ENCODE measurements around the gene KCNK7. TPM values are rescaled to one million over a fixed set of nuclear protein-coding genes. Genes with fewer than 3 reads are reported as not detected.

The KCNK7 gene
- polyA plus RNA-seq, 3 donors, result 0.20 to 4.4 (median 3.2) TPM

- no peak overlapping the region for H3K27ac ChIP-seq (ENCODE audit: low read depth, low read length)
- 75 to 82% (median 81%) methylated on average over 3 of the region's 3 CpGs for WGBS, 3 donors
These were observed 469 bp downstream of the KCNK7 start for GRCh38 chr11:65595131-65595530.

- no peak overlapping the region for H3K27ac ChIP-seq (ENCODE audit: low read depth, low read length)
These were observed 1.8 kb downstream of the KCNK7 start for GRCh38 chr11:65593518-65594414.

DNA sequence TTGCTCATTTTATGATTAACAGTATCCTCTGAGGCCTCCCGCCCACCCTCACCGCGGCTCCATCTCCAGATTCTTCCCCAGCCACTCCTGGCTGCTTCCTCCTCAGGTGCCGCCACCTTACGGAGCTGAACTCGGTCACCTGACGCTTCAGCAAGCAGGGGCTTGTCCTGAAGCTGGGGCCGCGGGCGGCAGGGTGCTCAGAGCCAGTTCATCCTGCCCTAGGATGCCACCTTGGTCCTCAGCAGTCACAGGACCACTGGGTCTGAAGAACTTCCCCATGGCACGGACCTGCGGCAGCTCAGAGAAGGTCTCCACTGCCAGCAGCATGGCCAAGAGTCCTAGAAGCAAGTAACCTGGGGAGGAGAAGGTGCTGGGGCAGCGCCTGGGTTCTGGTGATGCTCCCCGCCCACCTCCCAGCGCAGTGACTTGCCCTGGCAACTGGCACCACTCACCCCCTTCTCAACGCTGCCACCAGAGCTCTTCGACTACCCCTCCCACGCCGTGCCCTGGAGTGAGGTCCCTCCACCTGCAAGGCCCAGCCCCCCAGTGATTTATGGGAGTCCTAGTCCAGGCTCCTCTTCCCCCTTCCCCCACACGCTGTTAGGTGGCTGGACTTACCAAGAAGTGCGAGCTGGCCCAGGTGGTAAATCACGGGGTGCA lies 2.6 kb downstream of the KCNK7 start:
- no peak overlapping the region for H3K27ac ChIP-seq (ENCODE audit: low read depth, low read length)
- 78 to 89% (median 85%) methylated on average over 22 of the region's 22 CpGs for WGBS, 3 donors

More at GRCh38 chr11:65593518-65594414, 1.8 kb downstream of the KCNK7 start:
- 80 to 84% (median 83%) methylated on average over 26 of the region's 26 CpGs for WGBS, 3 donors

DNA sequence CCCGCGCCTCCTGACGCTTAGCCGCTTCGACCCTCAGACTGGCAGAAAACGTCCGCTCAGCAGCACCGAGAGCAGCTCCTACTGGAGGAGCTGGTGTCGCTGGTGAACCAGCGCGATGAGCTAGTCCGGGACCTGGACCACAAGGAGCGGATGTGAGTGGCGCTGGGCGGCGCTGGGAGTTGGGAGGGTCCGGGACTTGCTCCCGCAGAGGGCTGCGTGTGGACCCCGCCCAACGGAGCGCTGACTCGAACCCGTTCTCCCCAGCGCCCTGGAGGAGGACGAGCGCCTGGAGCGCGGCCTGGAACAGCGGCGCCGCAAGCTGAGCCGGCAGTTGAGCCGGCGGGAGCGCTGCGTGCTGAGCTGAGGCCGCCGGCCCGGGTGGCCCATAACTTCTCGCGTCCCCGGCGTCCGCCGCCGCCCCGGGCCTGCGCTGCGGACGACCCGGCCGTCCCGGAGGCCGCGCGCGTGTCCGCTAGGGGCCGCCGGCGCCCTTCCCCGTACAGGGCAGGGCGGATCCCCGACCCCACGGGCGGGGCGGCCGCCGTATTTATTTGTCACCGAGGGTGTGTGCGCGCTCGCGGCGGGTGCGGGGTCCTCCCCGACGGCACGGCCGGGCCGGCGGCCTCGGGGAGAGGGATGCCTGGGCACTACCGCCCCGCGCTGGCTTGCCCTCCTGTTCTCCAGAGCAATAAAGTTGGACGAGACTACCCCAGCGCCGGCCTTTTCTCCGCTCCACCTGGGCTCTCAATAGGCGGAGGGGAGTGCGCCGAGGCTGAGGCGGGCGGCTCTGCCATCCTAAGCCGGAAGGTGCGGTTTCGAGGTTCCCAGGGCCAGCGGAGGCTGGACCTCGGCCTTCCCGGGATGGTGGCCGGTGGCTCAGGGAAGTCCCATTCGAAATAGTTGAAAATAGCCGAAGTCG lies 3.4 kb downstream of the KCNK7 start:
- H3K27ac ChIP-seq (ENCODE audit: low read depth, low read length), result no peak overlapping the region
- WGBS, 3 donors, result 23 to 70% (median 63%) methylated on average over 72 to 106 of the region's 106 CpGs

- WGBS, 3 donors, result 50 to 70% (median 70%) methylated on average over 8 of the region's 8 CpGs
These were observed 5.3 kb downstream of the KCNK7 start for GRCh38 chr11:65590240-65590738.

GRCh38 chr11:65589444-65590239 lies 6.0 kb downstream of the KCNK7 start:
- H3K27ac ChIP-seq (ENCODE audit: low read depth, low read length), result no peak overlapping the region
- 70 to 77% (median 73%) methylated on average over 8 to 9 of the region's 9 CpGs for WGBS, 3 donors

More at GRCh38 chr11:65590240-65590738, 5.3 kb downstream of the KCNK7 start:
- no peak overlapping the region for H3K27ac ChIP-seq (ENCODE audit: low read depth, low read length)

- WGBS, 3 donors, result 44 to 54% (median 48%) methylated on average over 13 of the region's 13 CpGs
- no peak overlapping the region for H3K27ac ChIP-seq (ENCODE audit: low read depth, low read length)
These were observed 7.2 kb downstream of the KCNK7 start for GRCh38 chr11:65588199-65589054.

DNA sequence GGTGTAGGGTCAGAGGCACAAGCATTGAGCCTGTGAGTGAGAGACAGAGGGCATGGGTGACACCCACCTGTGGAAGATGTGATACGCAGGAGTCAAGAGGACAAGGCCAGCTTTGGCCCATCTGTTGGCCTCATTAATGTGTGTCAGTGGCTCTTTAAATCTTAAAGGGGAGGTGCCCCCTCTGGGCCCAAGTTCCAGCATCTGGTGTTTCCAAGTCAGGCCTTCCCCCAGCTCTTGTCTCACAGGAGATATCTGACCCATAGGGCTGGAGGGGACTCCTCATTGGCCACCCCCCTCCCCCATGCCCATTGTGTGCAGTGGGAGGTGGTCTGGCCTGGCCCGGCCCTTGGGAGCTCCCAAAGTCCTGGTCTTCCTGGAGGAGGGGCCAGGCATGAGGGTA lies 8.9 kb downstream of the KCNK7 start:
- H3K27ac ChIP-seq (ENCODE audit: low read depth, low read length), result no peak overlapping the region
- WGBS, 3 donors, result 57 to 77% (median 66%) methylated on average over 2 of the region's 2 CpGs

DNA sequence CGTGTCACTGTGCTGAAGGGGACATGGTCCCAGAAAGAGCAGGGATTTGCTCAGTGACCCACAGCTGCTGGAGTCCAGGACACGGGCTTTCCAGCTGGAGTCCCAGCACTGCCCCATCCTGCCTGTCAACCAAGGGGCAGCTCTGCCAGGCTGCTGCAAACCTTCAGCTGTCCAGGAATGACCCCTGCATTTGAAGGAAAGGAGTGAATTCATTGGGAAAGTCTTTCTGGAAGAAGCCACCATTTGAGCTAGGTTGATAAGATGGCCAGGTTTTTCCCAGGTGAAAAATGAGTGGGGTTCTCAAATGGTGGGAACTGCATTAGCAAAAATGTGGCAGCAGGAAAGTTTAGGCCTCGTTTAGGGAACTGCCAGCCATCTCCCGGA lies 9.4 kb downstream of the KCNK7 start:
- WGBS, 3 donors, result 74 to 95% (median 79%) methylated on average over 4 of the region's 4 CpGs
- no peak overlapping the region for H3K27ac ChIP-seq (ENCODE audit: low read depth, low read length)

GRCh38 chr11:65585396-65586246 lies 10.0 kb downstream of the KCNK7 start:
- 57 to 87% (median 81%) methylated on average over 47 to 51 of the region's 51 CpGs for WGBS, 3 donors
- no peak overlapping the region for H3K27ac ChIP-seq (ENCODE audit: low read depth, low read length)

DNA sequence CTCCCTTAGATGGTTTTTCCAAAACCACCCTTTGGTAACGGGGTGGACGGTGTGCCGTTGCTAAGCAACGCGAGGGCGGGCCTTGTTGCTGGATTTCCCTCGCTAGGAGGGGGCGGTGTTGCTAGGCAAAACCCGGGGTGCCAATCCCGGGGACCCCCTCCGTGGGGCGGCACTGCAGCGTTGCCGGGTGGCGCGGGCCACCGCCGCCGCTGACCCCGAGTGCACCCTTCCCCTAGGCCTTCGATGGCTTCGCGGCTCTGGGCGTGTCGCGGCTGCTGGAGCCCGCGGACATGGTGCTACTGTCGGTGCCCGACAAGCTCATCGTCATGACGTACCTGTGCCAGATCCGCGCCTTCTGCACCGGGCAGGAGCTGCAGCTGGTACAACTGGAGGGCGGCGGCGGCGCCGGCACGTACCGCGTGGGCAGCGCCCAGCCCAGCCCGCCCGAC lies 10.9 kb downstream of the KCNK7 start:
- 20 to 88% (median 78%) methylated on average over 35 to 46 of the region's 46 CpGs for WGBS, 3 donors
- H3K27ac ChIP-seq (ENCODE audit: low read depth, low read length), result no peak overlapping the region

GRCh38 chr11:65584106-65584505 lies 11.5 kb downstream of the KCNK7 start:
- H3K27ac ChIP-seq (ENCODE audit: low read depth, low read length), result peak overlapping the region; percentile 23
- WGBS, 3 donors, result 72 to 82% (median 78%) methylated on average over 8 of the region's 8 CpGs

GRCh38 chr11:65583589-65583988 lies 12.0 kb downstream of the KCNK7 start:
- H3K27ac ChIP-seq (ENCODE audit: low read depth, low read length), result no peak overlapping the region
- 90 to 94% (median 90%) methylated on average over 10 of the region's 10 CpGs for WGBS, 3 donors

DNA sequence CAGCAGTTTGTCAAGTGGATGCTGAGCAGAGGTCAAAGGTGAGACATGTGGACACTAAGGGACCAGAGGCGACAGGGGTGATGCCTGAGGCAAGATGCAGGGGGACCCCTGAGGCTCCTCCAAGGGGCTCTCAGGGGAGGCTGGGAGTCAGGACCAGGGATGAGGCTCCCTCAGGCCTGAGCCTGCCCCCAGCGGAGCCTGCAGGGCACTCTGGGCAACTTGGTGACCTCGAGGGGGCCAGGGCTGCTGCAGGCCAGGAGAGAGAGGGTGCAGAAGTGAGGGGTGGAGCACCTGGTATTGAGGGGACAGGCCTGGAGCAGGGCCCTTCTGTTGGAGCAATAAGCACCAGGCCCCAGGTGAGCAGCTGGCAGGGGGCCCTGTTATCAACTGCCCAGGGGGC lies 13.7 kb downstream of the KCNK7 start:
- H3K27ac ChIP-seq (ENCODE audit: low read depth, low read length), result no peak overlapping the region
- WGBS, 3 donors, result 79 to 92% (median 89%) methylated on average over 3 of the region's 3 CpGs

DNA sequence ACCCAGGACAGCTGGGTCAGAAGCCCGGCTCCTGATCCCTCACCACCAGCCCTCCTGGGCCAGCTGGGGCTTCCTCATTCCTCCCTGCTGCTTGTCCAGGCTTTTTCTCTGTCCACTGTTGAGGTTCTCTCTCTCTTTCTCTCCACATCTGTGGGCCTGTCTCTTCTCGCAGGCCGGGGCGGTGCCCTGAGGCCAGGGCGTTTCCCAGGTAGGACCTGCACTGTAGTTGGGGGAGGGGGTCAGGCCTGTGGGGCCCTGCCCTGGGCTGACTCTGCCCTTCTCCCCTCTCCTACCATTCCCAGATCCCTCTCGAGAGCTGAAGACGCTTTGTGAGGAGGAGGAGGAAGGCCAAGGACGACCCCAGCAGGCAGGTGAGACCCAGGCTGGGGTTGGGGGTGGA lies 14.8 kb downstream of the KCNK7 start:
- H3K27ac ChIP-seq (ENCODE audit: low read depth, low read length), result no peak overlapping the region
- WGBS, 3 donors, result 82 to 96% (median 93%) methylated on average over 8 of the region's 8 CpGs
